DND-41 (cell line): ENCODE results near the gene RLN1.

Experiments used
- ATAC-seq: fragments of 200-7000 bp; cut with Tn5 transposase; 3 replicates; pipeline ENCODE4 v1.9.1; 2021; ENCODE audit warnings: low read depth; ENCODE audit not compliant: insufficient read depth
- DNase-seq: peaks from one replicate; pipeline ENCODE4 v3.0.0-alpha.2; 2020
- H2AFZ ChIP-seq: 2 replicates; pipeline ENCODE4 v1.6.0; 2012; ENCODE audit warnings: low read depth, low read length
- H3K27ac ChIP-seq: 2 replicates; pipeline ENCODE4 v1.5.1; 2012; ENCODE audit warnings: low read length, inconsistent platforms
- H3K27me3 ChIP-seq: fragments of 200-600 bp; sonication (generic); 2 replicates; pipeline ENCODE4 v1.6.0; 2012; ENCODE audit warnings: low read length, mild to moderate bottlenecking, inconsistent platforms; ENCODE audit not compliant: insufficient read depth, poor library complexity
- H3K36me3 ChIP-seq: 2 replicates; pipeline ENCODE4 v1.5.1; 2012; ENCODE audit warnings: low read length, inconsistent platforms; ENCODE audit not compliant: insufficient read depth
- H3K4me1 ChIP-seq: 2 replicates; pipeline ENCODE4 v1.5.1; 2012; ENCODE audit warnings: mild to moderate bottlenecking, low read length; ENCODE audit not compliant: insufficient read depth
- H3K4me2 ChIP-seq: 2 replicates; pipeline ENCODE4 v1.6.0; 2012; ENCODE audit warnings: mild to moderate bottlenecking, moderate library complexity, low read length, inconsistent platforms; ENCODE audit not compliant: insufficient read depth
- H3K4me3 ChIP-seq, 2 experiments: fragments of 200-600 bp in 1 of 2; shearing (Covaris generic) in 1 of 2; 2 replicates each; pipeline ENCODE4 v1.5.1; 2012 to 2016; ENCODE audit warnings: inconsistent platforms in 2 of 2, low read length in 2 of 2, mild to moderate bottlenecking in 2 of 2, low read depth in 1 of 2, moderate library complexity in 1 of 2
- H3K79me2 ChIP-seq: 2 replicates; pipeline ENCODE4 v1.6.0; 2012; ENCODE audit warnings: low read length, inconsistent platforms; ENCODE audit not compliant: insufficient read depth
- H3K9ac ChIP-seq: 2 replicates; pipeline ENCODE4 v1.6.0; 2012; ENCODE audit warnings: low read depth, mild to moderate bottlenecking, inconsistent platforms, low read length, moderate library complexity
- H3K9me3 ChIP-seq: 2 replicates; pipeline ENCODE4 v1.5.1; 2012; ENCODE audit warnings: low read length, moderate library complexity, mild to moderate bottlenecking, inconsistent platforms; ENCODE audit not compliant: insufficient read depth, severe bottlenecking
- H4K20me1 ChIP-seq: 2 replicates; pipeline ENCODE4 v1.6.0; 2012; ENCODE audit warnings: low read length; ENCODE audit not compliant: insufficient read depth
- EZH2 ChIP-seq: IDR thresholded peaks from 3 replicates; pipeline ENCODE4 v1.6.1; 2012; ENCODE audit warnings: borderline replicate concordance, low read depth, mild to moderate bottlenecking, moderate library complexity, low read length, inconsistent platforms; ENCODE audit not compliant: severe bottlenecking
- TF ChIP-seq, protein P1 (sequence below): IDR thresholded peaks from 2 replicates; pipeline ENCODE4 v1.5.1; 2012; ENCODE audit warnings: borderline replicate concordance, low read length, moderate library complexity, mild to moderate bottlenecking; ENCODE audit not compliant: poor library complexity, severe bottlenecking; ENCODE audit errors: extremely low read depth

The RLN1 gene

GRCh38 chr9:5384436-5384835 lies 44.8 kb upstream of the RLN1 start:
- Histone ChIP-seq H3K4me1 (peaks cover 2% of the 10 kb centered on the region; the same call in 1 of the 2 replicates), H3K4me3 (no peak overlapping the region), H3K36me3 (no peaks in the 10 kb centered on the region), H3K27me3 (no peaks in the 10 kb centered on the region), H3K27ac (no peak overlapping the region), H4K20me1 (no peaks in the 10 kb centered on the region), H2AFZ (no peak overlapping the region), H3K4me2 (no peak overlapping the region), H3K79me2 (no peaks in the 10 kb centered on the region), H3K9ac (no peak overlapping the region), H3K9me3 (no peaks in the 10 kb centered on the region)
- no peak for TF ChIP-seq EZH2
- TF ChIP-seq, protein P1, sequence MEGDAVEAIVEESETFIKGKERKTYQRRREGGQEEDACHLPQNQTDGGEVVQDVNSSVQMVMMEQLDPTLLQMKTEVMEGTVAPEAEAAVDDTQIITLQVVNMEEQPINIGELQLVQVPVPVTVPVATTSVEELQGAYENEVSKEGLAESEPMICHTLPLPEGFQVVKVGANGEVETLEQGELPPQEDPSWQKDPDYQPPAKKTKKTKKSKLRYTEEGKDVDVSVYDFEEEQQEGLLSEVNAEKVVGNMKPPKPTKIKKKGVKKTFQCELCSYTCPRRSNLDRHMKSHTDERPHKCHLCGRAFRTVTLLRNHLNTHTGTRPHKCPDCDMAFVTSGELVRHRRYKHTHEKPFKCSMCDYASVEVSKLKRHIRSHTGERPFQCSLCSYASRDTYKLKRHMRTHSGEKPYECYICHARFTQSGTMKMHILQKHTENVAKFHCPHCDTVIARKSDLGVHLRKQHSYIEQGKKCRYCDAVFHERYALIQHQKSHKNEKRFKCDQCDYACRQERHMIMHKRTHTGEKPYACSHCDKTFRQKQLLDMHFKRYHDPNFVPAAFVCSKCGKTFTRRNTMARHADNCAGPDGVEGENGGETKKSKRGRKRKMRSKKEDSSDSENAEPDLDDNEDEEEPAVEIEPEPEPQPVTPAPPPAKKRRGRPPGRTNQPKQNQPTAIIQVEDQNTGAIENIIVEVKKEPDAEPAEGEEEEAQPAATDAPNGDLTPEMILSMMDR: no peak
- ATAC-seq (no peak), DNase-seq (no peak)

DNA sequence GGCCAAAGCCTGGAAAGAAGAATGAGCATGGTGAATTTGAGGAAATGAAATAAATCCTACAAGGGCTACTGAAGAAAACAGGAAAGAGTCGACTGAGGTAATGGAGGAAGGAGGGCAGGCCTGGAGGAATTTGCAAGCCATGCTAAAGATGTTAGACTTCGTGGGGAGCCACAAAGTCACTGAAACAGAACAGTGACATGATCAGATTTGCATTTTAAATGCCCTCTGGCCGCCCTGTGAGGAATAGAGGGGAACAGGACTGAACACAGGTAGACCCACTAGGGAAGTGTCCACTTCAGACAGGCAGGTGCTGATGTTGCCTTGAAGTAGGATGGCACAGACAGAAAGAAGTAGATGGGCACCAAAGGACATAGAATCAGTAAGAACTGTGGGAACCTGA lies 42.8 kb upstream of the RLN1 start:
- no peak overlapping the region for H3K27ac ChIP-seq
- no peaks in the 10 kb centered on the region for H3K79me2 ChIP-seq
- no peak overlapping the region for H2AFZ ChIP-seq
- ATAC-seq (no peak), DNase-seq (no peak)
- no peaks in the 10 kb centered on the region for H3K36me3 ChIP-seq
- TF ChIP-seq, protein P1: no peak
- TF ChIP-seq EZH2: no peak
- no peak overlapping the region for H3K9ac ChIP-seq
- H3K27me3 ChIP-seq: no peaks in the 10 kb centered on the region
- H3K9me3 ChIP-seq: no peaks in the 10 kb centered on the region
- no peak overlapping the region for H3K4me2 ChIP-seq
- H3K4me3 ChIP-seq: no peak overlapping the region
- no peaks in the 10 kb centered on the region for H3K4me1 ChIP-seq
- H4K20me1 ChIP-seq: no peaks in the 10 kb centered on the region

GRCh38 chr9:5375790-5376477 lies 36.3 kb upstream of the RLN1 start:
- no peaks in the 10 kb centered on the region for H3K27me3 ChIP-seq

More at GRCh38 chr9:5375790-5376477, 36.3 kb upstream of the RLN1 start:
- Histone ChIP-seq H3K9me3 (no peaks in the 10 kb centered on the region), H3K4me1 (no peaks in the 10 kb centered on the region), H3K4me2 (no peak overlapping the region), H2AFZ (no peak overlapping the region), H3K36me3 (no peaks in the 10 kb centered on the region), H3K27ac (no peak overlapping the region), H3K4me3 (no peak overlapping the region), H4K20me1 (no peaks in the 10 kb centered on the region), H3K79me2 (no peaks in the 10 kb centered on the region), H3K9ac (no peak overlapping the region)
- TF ChIP-seq, protein P1: no peak
- TF ChIP-seq EZH2: no peak
- DNase-seq (no peak), ATAC-seq (no peak)
